ENCODE measurements around the gene ITPK1.
"Not testable (repeated sequence)": the region's sequence is repeated elsewhere in the genome, so short reads cannot be mapped to it uniquely, and the experiment has no call there.

ITPK1 gene

GRCh38 chr14:93128725-93129459 lies 13.2 kb upstream of the ITPK1 start:
- no peak for DNase-seq (ENCODE audit: low spot score)

GRCh38 chr14:93126111-93126510 lies 10.4 kb upstream of the ITPK1 start:
- DNase-seq (ENCODE audit: low spot score): no peak

- no peak for DNase-seq (ENCODE audit: low spot score)
These were observed 7.1 kb upstream of the ITPK1 start for GRCh38 chr14:93122826-93123225.

GRCh38 chr14:93121030-93121834 lies 5.5 kb upstream of the ITPK1 start:
- no peak for DNase-seq (ENCODE audit: low spot score)

GRCh38 chr14:93120517-93120916 lies 4.8 kb upstream of the ITPK1 start:
- DNase-seq (ENCODE audit: low spot score): no peak

- no peak for DNase-seq (ENCODE audit: low spot score)
These were observed 1.0 kb upstream of the ITPK1 start for GRCh38 chr14:93116676-93117200.

GRCh38 chr14:93115069-93115820 lies 480 bp downstream of the ITPK1 start:
- DNase-seq (ENCODE audit: low spot score): peak; percentile 91

GRCh38 chr14:93114713-93115068 lies 1.0 kb downstream of the ITPK1 start:
- DNase-seq (ENCODE audit: low spot score): no peak

- no peak for DNase-seq (ENCODE audit: low spot score)
These were observed 1.5 kb downstream of the ITPK1 start for GRCh38 chr14:93114068-93114710.

GRCh38 chr14:93113678-93114067 lies 2.1 kb downstream of the ITPK1 start:
- no peak for DNase-seq (ENCODE audit: low spot score)

- DNase-seq (ENCODE audit: low spot score): peak; percentile 75
These were observed 2.6 kb downstream of the ITPK1 start for GRCh38 chr14:93112891-93113677.

GRCh38 chr14:93111541-93111940 lies 4.2 kb downstream of the ITPK1 start:
- DNase-seq (ENCODE audit: low spot score): not testable (repeated sequence)

- DNase-seq (ENCODE audit: low spot score): no peak
These were observed 4.8 kb downstream of the ITPK1 start for GRCh38 chr14:93110856-93111419.

GRCh38 chr14:93109572-93110481 lies 5.9 kb downstream of the ITPK1 start:
- no peak for DNase-seq (ENCODE audit: low spot score)

- DNase-seq (ENCODE audit: low spot score): no peak
These were observed 7.6 kb downstream of the ITPK1 start for GRCh38 chr14:93108105-93108504.

GRCh38 chr14:93107453-93107852 lies 8.3 kb downstream of the ITPK1 start:
- DNase-seq (ENCODE audit: low spot score): no peak

- DNase-seq (ENCODE audit: low spot score): no peak
These were observed 9.1 kb downstream of the ITPK1 start for GRCh38 chr14:93106541-93107156.

GRCh38 chr14:93105856-93106255 lies 9.9 kb downstream of the ITPK1 start:
- DNase-seq (ENCODE audit: low spot score): not testable (repeated sequence)

GRCh38 chr14:93105362-93105761 lies 10.4 kb downstream of the ITPK1 start:
- no peak for DNase-seq (ENCODE audit: low spot score)
